ENCODE data around the gene CARS2. TPM values are rescaled to one million over a fixed set of nuclear protein-coding genes. Genes with fewer than 3 reads are reported as not detected.
A peak's percentile ranks its signal among the peaks of the same experiment; 100 is the strongest.
"Not testable (repeated sequence)": the region's sequence is repeated elsewhere in the genome, so short reads cannot be mapped to it uniquely, and the experiment has no call there.

Gene CARS2
- total RNA-seq, 4 donors from 2014 or later: 50.6 to 123 (median 97.7) TPM

- peaks cover 0 to 83% (median 3%) of the 10 kb centered on the region in 3 donors for H3K36me3 ChIP-seq
- no peaks in the 10 kb centered on the region for H3K9me3 ChIP-seq
- no peaks in the 10 kb centered on the region for H3K27me3 ChIP-seq
- no peak for DNase-seq
- no peak overlapping the region for H3K27ac ChIP-seq
- H3K4me1 ChIP-seq: peaks cover 0 to 7% (median 0%) of the 10 kb centered on the region in 4 donors
- TF ChIP-seq POLR2A (IDR thresholded peaks at IDR 0.05) (no peak), CTCF (IDR thresholded peaks at IDR 0.05) (no peak)
- H3K4me3 ChIP-seq: no peak overlapping the region
Measured at GRCh38 chr13:110636053-110636475, 69.9 kb downstream of the CARS2 start.

DNA sequence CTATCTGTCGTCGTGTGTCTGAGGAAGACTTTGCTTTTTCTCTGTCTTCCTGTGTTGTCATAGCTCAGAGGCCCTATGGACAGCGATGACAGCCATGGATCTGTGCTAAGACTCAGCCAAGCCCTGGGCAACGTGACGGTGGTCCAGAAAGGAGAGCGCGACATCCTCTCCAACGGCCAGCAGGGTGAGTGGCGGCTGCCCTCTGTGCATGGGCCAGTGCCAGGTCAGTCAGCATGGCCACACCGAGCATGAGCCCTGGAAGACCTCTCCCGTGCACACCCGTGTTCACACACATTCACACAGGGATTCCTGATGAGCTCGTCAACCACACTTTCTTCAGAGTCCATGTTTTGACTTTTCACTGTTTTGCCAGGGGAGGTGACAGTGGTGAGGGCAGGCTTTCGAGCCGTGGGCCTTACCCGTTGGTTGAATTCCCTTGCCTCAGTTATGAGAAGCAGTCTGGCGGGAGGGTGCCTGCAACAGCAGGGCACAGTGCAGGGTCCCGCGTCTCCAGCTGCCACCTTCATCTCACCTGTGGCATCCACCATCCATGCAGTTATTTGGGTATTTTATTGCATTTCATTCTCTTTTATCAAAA lies 70.4 kb downstream of the CARS2 start:
- H3K36me3 ChIP-seq: peaks cover 0 to 81% (median 3%) of the 10 kb centered on the region in 3 donors
- H3K9me3 ChIP-seq: no peaks in the 10 kb centered on the region
- H3K27ac ChIP-seq: no peak overlapping the region
- no peaks in the 10 kb centered on the region for H3K27me3 ChIP-seq
- H3K4me3 ChIP-seq: no peak overlapping the region
- H3K4me1 ChIP-seq: peaks cover 0 to 1% (median 0%) of the 10 kb centered on the region in 4 donors
- TF ChIP-seq POLR2A (IDR thresholded peaks at IDR 0.05) (no peak), CTCF (IDR thresholded peaks at IDR 0.05) (no peak)
- DNase-seq: no peak

GRCh38 chr13:110634558-110634957 lies 71.4 kb downstream of the CARS2 start:
- no peaks in the 10 kb centered on the region for H3K4me1 ChIP-seq
- TF ChIP-seq POLR2A (IDR thresholded peaks at IDR 0.05) (no peak), CTCF (IDR thresholded peaks at IDR 0.05) (no peak)
- no peaks in the 10 kb centered on the region for H3K9me3 ChIP-seq
- no peaks in the 10 kb centered on the region for H3K27me3 ChIP-seq
- H3K36me3 ChIP-seq: peaks cover 0 to 73% (median 3%) of the 10 kb centered on the region in 3 donors
- no peak overlapping the region for H3K27ac ChIP-seq
- no peak for DNase-seq
- no peak overlapping the region for H3K4me3 ChIP-seq

- TF ChIP-seq POLR2A (IDR thresholded peaks at IDR 0.05) (no peak), CTCF (IDR thresholded peaks at IDR 0.05) (no peak)
- Histone ChIP-seq H3K9me3 (no peaks in the 10 kb centered on the region), H3K4me3 (no peak overlapping the region), H3K27me3 (no peaks in the 10 kb centered on the region), H3K36me3 (peaks cover 0 to 72% (median 3%) of the 10 kb centered on the region in 3 donors), H3K27ac (no peak overlapping the region), H3K4me1 (peaks cover 0 to 7% (median 0%) of the 10 kb centered on the region in 4 donors)
- no peak for DNase-seq
Measured at GRCh38 chr13:110633776-110634175, 72.1 kb downstream of the CARS2 start.

DNA sequence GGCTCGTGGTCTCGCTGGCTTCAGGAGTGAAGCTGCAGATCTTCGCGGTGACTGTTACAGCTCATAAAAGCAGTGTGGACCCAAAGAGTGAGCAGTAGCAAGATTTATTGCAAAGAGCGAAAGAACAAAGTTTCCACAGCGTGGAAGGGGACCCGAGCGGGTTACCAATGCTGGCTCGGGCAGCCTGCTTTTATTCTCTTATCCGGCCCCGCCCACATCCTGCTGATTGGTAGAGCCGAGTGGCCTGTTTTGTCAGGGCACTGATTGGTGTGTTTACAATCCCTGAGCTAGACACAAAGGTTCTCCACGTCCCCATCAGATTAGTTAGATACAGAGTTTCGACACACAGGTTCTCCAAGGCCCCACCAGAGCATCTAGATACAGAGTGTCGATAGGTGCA lies 73.7 kb downstream of the CARS2 start:
- not testable (repeated sequence) for H3K9me3 ChIP-seq, H3K4me3 ChIP-seq, H3K27ac ChIP-seq, DNase-seq, H3K27me3 ChIP-seq, H3K4me1 ChIP-seq
- H3K36me3 ChIP-seq: peaks cover 0 to 72% (median 3%) of the 10 kb centered on the region in 3 donors

- Histone ChIP-seq H3K27me3 (no peaks in the 10 kb centered on the region), H3K4me3 (no peak overlapping the region), H3K27ac (peak overlapping the region in 1 of 4 donors; percentile 75), H3K36me3 (peaks cover 0 to 60% (median 0%) of the 10 kb centered on the region in 3 donors), H3K4me1 (peaks cover 0 to 26% (median 0%) of the 10 kb centered on the region in 4 donors), H3K9me3 (no peaks in the 10 kb centered on the region)
- TF ChIP-seq POLR2A (IDR thresholded peaks at IDR 0.05): no peak
- no peak for TF ChIP-seq CTCF (IDR thresholded peaks at IDR 0.05)
- no peak for DNase-seq
Measured at GRCh38 chr13:110630566-110631119, 75.3 kb downstream of the CARS2 start.

All from Peyer's patch (tissue), 4 donors.